ENCODE data around the gene WSB2.
A peak's percentile ranks its signal among the peaks of the same experiment; 100 is the strongest.
"Not testable (repeated sequence)": the region's sequence is repeated elsewhere in the genome, so short reads cannot be mapped to it uniquely, and the experiment has no call there.

WSB2 gene

DNA sequence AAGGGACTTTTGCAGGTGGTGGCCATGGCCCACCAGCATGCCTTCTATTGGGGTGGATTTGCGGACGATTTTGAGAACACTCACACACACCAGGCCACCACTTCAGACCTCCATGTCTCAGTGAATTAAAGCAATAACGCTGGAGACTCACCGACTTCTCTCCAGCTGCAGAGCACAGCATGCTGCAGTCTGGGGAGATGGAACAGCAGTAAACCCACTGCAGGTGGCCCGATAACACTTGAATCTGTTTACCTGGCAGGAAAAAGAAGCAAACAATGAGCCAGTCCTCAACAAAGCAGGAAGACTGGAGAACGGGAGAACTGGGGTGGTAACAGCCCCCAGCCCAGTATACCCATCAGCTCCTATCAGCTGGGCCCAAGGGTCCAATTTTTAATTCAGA lies 22.8 kb downstream of the WSB2 start:
- intact Hi-C loops (cut with DNase I), result no loop called here
- DNase-seq, result no peak

DNA sequence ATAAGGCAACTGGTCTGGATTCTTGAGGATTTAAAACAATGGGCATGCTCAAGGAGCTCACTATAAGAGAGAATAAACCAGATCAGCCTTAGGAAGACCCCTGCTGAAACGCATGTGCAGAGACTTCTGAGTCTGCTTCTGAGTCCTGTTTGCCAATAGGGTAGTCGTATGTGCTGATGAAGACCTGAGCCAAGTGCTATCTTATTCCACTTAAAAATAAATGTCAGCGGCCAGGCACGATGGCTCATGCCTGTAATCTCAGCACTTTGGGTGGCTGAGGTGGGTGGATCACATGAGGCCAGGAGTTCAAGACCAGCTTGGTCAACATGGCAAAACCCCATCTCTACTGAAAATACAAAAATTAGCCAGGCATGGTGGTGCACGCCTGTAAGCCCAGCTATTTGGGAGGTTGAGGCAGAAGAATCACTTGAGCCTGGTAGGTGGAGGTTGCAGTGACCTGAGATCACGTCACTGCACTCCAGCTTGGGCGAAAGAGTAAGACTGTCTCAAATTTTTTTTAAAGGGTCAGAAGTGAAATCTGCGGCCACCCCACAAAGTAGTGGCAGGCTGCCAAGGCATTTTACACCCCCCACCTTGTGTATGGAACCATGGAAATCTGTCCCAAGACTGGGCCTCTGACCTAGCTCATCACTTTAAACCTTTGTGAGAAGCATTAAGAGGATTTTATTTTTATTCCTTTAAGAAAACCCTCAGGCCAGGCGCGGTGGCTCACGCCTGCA lies 24.1 kb downstream of the WSB2 start:
- no peak for DNase-seq
- intact Hi-C loops (cut with DNase I), result no loop called here

DNA sequence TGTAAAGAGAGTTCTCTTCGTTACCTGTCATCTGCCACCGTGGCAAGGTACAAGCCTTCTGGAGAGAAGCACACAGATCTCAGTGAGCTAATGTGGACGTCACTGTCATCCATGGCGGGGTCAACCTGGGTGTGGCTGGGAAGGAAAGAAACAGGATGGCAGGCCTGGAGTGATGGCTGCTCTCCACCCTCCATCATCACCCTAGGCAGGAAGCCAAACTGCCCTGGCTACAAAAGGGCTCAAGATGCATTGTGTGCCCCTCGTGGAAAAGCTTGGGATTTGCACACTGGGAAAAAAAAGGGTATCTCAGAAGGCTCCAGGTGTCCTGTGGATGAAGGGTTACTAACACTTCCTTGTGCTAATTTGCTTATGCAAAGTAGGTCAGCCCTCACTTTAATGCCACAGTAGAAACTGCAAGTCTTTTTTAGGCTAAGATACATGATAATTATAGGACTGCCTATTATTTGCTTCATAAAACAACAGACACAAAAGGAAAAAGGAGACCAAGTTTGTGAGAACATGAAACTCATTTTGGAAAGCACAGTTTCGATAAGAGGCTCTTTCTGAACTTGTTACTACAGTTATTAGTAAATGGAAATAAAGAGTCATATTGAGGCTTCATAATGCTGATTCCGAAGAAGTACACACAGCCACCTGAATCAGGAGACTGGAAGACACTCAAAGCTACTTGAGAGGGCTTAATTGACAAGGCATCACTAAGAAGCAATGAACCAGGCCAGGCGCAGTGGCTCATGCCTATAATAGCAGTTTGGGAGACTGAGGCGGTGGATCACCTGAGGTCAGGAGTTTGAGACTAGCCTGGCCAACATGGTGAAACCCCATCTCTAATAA lies 25.6 kb downstream of the WSB2 start:
- intact Hi-C loops (cut with DNase I), result loop anchor here (1.0 kb wide), 1 partner anchor 160 kb away; no protein-coding TSS in a partner anchor
- no peak for DNase-seq

DNA sequence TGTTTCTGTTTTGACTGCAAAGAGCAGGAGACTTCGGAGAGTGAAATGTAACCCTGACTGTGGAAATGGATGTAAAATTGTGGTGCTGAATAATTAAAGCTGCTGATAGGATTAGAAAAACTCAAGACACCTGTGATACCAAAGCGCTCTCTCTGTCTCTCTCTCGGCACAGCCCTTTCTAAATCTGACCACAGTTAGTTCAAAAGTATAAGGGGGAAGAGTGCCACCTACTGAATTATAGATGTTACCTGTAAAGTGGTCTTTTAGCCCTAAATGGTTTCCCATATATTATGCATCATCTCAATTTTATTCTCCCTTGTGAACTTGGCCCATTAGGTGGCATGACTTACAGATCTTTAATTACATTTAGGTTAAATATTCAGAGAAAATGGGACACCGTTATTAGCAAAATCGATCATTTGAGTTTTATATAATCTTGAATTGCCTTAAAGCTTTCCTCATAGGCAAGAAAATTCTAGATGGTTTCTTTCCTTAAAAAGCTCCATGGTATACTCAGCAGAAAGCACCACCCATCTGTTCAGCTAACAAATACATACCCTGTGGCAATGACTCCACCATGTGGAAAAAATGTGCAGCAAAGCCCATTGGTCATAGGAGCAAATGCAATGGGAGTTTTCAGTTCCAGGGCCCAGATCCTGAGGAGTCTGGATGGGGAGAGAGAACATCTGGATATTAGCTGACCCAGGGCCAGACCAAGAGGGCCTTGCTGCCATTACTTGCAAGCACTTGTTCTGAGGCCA lies 26.4 kb downstream of the WSB2 start:
- peak in 2 of 10 donors; percentile 25 to 39 for DNase-seq
- intact Hi-C loops (cut with DNase I), result loop anchor here (1.0 kb wide), 1 partner anchor 159 kb away; no protein-coding TSS in a partner anchor

DNA sequence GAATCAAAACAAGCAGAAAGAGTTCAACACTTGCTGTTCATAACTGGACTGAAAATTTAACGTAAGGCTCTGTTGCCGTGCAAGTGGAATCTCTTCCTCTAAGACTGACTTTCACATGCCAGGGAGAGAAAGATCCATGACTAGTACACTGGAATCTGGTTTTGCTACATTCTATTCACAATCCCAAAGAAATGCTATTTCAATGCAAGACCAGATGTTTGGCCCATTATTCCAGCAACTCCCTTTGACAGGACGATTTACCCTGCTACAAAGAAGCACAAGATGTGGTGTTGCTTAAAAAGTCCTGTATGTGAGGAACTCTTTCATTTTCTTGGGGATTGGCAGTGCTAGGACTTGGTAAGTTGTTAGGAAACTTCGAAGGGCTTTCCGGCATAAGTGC lies 27.1 kb downstream of the WSB2 start:
- intact Hi-C loops (cut with DNase I), result no loop called here

DNA sequence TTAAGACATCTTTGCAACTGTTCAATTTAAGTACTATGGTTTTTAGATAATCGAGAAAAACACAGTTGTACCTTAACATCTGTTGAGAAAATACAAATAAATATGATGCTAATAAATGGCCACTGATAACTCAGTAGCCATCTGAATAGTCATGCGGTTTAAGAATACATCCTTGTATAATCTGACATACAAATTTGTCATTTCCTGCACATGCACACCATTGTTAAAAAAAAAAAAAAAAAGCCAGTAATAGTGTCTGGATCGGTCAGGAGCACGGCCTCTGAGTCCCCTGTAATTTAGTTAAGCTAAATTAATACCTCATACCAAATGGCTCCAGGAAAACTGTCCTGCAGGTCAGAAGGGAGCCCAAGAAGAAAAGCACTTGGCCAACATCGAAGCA lies 27.7 kb downstream of the WSB2 start:
- intact Hi-C loops (cut with DNase I), result no loop called here
- no peak for DNase-seq

More for the DNA sequence above, 27.1 kb downstream of the WSB2 start:
- no peak for DNase-seq

DNA sequence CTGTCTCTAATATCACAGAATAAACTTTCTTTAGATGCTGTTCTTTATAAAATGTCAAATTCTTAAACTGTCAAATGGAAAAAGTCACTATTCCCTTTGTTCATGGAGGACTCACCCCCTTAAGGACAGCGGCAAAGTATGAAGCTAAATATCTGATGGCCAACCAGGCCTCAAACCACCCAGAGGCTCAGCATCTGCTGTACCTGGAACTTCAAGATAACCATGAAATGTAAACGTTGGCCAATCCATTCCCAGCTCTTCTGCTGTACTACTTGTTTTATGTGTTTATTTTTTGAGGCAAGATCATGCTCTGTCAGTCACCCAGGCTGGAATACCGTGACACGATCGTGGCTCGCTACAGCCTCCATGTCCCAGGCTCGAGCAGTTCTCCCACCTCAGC lies 28.8 kb downstream of the WSB2 start:
- DNase-seq, result no peak
- intact Hi-C loops (cut with DNase I), result no loop called here

DNA sequence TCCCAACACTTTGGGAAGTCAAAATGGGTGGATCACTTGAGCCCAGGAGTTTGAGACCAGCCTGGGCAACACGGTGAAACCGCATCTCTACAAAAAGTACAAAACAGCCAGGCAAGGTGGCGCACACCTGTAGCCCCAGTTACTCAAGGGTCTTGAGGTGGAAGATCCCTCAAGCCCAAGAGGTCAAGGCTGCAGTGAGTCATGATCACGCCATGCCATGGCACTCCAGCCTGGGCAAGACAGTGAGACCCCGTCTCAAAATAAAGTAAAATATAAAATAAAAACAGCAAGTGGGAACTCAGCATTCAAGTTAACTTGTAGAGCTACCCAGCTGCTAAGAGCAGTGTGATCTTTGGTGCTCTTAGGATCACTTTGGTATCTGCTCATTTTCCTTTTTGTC lies 31.8 kb downstream of the WSB2 start:
- no peak for DNase-seq
- intact Hi-C loops (cut with DNase I), result no loop called here

DNA sequence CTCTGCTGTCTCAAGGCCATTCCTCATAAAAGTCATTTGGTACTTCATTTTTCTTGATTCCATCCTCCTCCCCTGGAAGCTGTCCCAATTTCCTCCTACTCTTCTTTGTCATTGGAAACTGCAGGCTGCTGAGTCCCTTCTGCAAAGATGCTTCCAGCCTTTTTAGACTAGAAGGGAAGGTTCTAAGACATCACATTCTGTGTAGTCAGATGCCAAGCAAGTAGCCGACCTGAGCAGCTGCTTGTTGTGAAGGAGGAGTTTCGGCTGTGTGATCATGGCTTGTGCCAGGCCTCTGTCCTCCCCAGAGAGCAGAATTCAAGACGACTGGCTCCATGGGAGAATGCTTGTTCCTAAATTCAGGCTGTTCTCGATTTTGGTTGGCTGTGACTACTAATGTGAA lies 35.8 kb downstream of the WSB2 start:
- peak in 8 of 10 donors; percentile 33 to 90 (median 58) for DNase-seq
- intact Hi-C loops (cut with DNase I), result no loop called here

DNA sequence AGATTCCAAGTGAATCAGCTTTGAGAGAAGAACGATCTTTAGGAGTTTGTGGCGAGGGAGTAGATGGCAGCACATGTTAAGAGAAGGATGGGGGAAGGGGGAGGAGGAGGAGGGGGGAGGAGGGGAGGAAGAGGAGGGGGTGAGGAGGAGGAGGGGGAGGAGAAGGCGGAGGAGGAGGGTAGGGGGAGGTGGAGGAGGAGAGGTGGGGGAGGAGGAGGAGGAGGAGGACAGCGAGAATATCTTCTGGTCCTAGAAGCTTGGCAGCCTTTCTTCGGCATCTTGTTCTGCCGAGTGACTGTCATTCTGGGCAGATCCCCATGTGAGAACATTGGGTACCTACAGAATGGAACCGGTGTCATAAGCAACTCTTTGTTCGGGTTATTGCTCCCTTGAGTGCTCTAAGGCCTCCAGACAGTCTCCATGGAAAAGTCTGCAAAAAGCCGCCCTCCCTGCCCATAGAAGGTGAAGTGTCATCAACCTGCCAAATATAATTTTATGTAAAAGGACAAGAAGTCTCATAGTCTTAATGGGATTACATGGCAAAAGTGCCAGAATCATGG lies 37.6 kb downstream of the WSB2 start:
- DNase-seq, result no peak
- intact Hi-C loops (cut with DNase I), result no loop called here

DNA sequence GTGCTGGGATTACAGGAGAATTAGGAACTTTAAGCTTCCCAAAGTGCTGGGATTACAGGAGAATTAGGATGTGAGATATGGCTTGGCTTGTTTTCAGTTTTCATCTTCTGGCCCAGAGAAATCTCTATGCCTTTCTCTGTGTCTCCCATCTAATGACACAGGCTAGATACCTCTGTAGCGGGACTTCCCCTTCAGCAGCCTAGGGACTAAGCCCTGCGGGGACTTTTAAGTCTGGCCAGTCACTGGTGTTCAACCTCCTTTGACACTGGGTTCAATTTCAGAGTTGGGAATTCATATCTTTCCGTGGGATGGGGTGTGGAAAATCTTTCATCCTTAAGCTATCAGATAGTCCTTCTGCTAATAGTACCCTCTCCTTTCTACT lies 38.3 kb downstream of the WSB2 start:
- DNase-seq, result no peak
- intact Hi-C loops (cut with DNase I), result no loop called here

DNA sequence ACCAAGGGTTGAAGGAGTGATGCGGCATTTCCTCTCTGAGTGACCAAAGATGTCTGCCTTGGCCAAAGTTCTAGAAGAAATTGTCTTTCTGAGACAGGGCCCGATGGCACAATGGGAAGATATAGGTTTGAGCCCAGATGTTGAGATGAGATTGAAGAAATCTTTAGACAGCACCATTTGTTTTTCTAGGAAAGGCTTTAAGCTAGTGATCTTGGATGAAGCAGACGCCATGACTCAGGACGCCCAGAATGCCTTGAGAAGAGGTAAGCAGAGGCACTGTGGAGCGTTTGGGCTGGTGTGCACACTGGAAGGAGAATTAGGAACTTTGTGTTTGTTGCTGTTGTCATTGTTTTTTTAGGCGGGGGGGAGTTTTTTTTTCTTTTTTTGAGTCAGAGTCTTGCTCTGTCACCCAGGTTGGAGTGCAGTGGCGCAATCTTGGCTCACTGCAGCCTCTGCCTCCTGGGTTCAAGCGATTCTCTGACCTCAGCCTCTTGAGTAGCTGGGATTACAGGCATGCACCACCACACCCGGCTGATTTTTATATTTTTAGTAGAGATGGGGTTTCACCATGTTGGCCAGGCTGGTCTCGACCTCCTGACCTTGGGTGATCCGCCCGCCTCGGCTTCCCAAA lies 38.8 kb downstream of the WSB2 start:
- intact Hi-C loops (cut with DNase I); DNase-seq: not testable (repeated sequence)

DNA sequence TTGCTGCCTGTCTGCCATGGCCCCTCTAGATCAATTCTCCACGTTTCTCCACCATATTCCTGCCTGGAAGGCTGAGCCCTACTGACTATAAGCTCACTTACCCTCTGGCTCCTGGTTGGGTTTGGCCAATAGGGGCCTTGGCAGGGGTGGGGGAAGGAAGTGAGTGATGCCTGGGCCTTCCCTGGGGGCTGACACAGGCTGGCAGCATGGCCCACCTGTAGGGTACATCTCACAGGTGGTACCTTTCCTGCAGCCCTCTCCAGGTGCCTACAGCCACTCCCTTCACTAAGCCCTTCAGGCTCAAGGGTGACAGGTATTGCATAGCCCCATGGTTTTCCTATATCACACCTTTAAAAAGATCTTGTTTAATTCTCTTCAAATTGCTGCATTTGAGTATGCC lies 40.9 kb downstream of the WSB2 start:
- DNase-seq, result no peak
- intact Hi-C loops (cut with DNase I), result no loop called here

DNA sequence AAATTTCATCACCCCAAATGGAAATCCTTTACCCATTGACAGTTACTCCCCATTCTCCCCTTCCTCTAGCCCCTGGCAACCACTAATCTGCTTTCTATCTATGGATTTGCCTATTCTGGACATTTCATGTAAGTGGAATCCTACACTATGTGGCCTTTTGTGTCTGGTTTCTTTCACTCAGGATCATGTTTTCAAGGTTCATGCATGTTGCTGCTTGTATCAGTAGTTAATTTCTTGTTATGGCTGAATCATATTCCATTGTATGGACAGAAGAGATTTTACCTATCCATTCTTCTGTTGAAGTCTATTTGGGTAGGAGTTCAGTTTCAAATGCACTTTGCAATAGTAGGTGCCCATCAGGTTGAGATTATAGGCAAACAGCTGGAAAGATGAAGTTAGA lies 43.1 kb downstream of the WSB2 start:
- intact Hi-C loops (cut with DNase I), result loop anchor here (5.0 kb wide), 1 partner anchor 44 kb away; the partner anchor contains the start of gene WSB2
- DNase-seq, result no peak

DNA sequence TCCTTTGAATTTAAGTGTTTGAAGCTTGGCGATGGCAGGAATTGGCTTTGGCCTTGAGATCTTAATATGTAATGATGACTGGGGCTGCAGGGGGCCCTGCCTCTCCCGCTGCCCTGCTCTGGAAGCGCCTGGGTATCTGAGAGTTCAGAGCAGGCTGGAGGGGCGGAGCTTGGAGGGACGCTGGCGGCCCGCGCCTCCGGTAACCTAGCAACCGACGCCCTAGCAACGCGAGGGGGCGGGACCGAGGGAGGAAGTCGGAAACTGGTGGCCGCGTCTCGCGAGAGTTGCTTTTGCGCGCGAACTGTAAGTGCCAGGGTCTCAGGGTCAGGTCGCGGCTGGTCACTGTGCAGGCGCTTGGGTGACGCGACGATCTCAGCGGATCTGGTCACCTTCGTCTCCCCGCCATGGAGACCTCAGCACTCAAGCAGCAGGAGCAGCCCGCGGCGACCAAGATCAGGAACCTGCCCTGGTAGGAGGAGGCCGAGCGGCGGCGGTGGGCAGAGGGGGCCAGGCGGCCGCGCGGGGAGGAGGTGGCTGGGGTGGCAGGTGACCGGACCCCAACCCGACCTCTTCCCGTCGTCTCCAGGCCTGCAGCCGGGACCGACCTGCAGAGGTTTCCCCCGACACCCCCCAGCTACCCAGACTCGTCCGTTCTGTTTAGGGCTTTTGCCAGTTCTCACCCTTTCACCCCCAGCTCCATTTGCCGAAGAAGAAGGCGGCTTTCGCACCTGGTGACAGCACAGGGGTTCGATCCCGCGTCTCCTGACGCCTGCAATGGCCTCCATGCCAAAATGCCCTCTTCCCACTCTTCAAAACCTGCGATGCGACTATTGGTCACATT lies 44.3 kb downstream of the WSB2 start, which contains the start of gene RFC5:
RFC5 (plus strand) TSS at position 280 of the 841 bp plus-strand sequence; CDS start at position 405, 125 bp downstream.
- intact Hi-C loops (cut with DNase I), result loop anchor here (5.0 kb wide), 1 partner anchor 46 kb away; the partner anchor contains the start of gene WSB2
- peak; percentile 92 to 99 (median 97) for DNase-seq

DNA sequence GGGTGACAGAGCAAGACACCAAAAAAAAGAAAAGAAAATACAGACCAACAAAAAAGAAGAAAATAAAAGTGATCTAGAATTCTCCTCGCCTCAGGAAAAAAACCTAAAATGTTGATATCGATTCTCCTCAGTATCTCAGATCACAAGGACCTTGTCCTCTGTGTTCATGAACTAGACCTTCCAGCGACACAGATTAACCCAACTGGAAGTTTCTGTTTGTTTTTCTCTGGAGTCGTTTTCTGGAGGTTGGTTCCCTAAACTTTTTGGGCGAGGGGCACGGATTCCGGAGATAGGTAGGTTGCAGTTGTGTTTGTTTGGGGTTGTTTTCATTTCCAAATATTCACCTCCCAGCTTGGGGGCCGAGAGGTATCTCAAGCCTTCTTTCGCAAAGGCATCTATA lies 45.0 kb downstream of the WSB2 start:
- intact Hi-C loops (cut with DNase I), result loop anchor here (5.0 kb wide), 1 partner anchor 46 kb away; the partner anchor contains the start of gene WSB2
- DNase-seq, result no peak

DNA sequence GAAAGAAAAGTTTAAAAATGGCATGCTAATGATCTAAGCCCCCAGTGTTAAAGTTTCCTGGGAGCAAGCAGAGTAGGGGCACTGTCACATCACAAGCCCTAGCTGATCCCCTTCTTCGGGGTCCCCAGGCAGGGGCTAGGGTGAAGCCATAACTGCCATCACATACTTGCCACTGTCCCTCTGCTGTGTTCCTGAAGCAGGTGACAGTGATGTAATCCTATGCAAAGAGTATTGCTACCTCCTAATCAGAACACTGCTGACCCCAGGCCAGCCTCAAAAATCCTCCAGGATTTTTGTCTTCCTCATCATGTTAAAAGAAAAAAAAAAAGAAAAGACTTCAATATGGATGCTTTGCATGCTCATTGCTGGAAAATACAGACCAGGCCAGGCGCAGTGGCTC lies 45.7 kb downstream of the WSB2 start:
- intact Hi-C loops (cut with DNase I), result loop anchor here (5.0 kb wide), 1 partner anchor 47 kb away; the partner anchor contains the start of gene WSB2
- no peak for DNase-seq

DNA sequence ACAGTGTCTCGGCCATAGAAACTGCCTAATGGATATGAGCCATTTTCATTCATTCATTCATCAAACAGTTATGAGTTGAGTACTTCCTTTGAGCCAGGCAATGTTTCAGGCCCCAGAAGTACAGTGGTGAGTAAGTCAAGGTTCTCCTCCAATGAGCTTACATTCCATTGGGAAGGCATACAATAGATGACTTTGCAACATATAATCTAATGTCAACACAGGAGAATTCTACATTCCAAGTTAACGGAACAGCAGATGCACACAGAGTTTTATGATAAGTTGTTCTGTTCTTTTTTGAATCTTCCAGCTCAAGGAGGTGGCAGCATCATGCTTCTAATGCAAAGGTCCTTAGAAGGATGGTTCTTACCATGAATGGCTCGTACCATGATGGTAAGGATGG lies 47.7 kb downstream of the WSB2 start:
- intact Hi-C loops (cut with DNase I), result no loop called here
- no peak for DNase-seq

DNA sequence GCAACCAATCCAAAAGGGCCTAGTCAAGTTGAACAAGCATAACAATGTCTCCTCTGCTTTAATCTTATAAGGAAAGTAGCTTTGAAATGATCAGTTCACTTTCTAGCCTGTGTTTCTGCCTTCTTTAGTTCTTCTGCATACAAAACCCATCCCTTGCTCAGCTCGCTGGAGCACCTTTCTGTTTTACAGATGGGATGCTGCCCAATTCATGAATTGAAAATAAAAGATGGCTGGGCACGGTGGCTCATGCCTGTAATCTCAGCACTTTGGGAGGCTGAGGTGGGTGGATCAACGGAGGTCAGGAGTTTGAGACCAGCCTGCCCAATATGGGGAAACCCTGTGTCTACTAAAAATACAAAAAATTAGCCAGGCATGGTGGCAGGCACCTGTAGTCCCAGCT lies 49.0 kb downstream of the WSB2 start:
- no peak for DNase-seq
- intact Hi-C loops (cut with DNase I), result no loop called here

Measured in posterior cingulate gyrus (tissue), 11 donors.